ENCODE data around the gene SYNDIG1. TPM values are rescaled to one million over a fixed set of nuclear protein-coding genes. Genes with fewer than 3 reads are reported as not detected.

The SYNDIG1 gene
- total RNA-seq, 1 donor: not detected

DNA sequence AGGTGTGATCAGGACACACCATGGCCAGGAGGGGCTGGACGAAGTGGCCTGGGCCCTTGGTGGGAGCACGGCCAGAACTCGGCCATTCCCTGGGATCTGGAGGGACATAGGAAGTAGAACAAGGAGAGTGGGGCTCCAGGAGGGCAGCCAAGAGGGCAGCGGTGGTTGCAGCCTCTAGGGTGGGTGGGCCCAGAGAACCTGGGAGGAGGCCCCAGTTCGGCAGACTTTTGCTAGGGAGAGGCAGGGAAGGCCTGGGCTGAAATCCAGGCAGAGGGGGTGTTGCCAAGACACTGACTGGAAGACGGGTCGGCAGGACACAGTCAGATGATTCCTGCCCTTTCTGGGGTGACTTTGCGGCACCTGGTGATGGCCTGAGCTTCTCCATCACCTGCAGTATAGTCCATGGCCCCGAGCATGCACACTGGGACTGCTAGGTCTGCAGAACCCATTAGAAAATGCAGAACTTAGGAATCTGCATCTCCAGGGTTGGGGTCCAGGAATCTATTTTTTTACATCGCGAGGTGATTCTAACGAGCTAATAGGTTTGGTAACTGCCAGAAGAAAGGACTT is 224.8 kb downstream of the SYNDIG1 start:
- no peak for DNase-seq (ENCODE audit: low read depth)
- no peak overlapping the region for H3K4me3 ChIP-seq (ENCODE audit: low read depth, low read length)
- TF ChIP-seq CTCF (IDR thresholded peaks at IDR 0.05; ENCODE audit: insufficient read depth, low read depth, low read length): no peak

DNA sequence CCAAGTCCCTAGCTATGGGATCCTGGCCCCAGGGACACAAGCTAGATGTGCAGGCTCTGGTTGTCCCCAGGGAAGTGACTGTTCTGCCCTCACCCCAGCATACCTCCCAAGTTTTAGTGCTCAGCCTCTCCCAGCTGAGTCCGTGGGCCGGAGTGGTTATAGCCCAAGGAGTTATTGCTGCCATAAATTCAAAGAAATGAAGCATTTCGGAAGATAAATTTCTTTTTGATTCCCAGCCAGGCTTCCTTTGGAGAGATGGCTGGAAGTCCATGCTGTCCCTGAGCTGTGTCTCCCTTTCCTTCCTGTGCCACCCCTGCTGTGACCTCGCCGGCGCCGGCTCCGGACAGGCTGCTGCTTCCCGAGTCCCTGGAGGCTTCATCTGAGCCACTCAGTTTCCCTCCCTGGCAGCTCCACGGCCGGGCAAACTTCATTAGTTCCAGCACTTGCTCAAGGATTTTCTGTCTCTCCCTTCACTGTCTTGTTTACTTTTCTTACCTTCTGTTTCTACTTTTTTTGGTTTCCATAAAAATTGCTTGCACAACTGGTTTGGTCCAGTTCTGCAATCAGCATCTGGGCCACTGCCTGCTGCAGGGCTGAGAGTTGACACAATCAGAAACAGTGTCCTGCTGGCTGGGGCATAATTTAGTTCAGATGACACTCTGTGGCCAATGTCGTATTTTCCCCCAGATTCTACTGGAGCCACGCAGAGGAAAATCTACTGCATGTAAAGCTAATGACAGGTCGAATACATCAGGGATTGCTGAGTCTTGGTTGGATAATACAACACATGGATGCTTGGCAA is 225.5 kb downstream of the SYNDIG1 start:
- DNase-seq (ENCODE audit: low read depth): no peak
- TF ChIP-seq CTCF (IDR thresholded peaks at IDR 0.05; ENCODE audit: insufficient read depth, low read depth, low read length): no peak
- H3K4me3 ChIP-seq (ENCODE audit: low read depth, low read length): no peak overlapping the region

GRCh38 chr20:24695529-24696225 is 226.2 kb downstream of the SYNDIG1 start:
- TF ChIP-seq CTCF (IDR thresholded peaks at IDR 0.05; ENCODE audit: insufficient read depth, low read depth, low read length): no peak
- no peak overlapping the region for H3K4me3 ChIP-seq (ENCODE audit: low read depth, low read length)
- no peak for DNase-seq (ENCODE audit: low read depth)

- TF ChIP-seq CTCF (IDR thresholded peaks at IDR 0.05; ENCODE audit: insufficient read depth, low read depth, low read length): no peak
- DNase-seq (ENCODE audit: low read depth): no peak
- no peak overlapping the region for H3K4me3 ChIP-seq (ENCODE audit: low read depth, low read length)
Measured at GRCh38 chr20:24696396-24696795, 227.0 kb downstream of the SYNDIG1 start.

- DNase-seq (ENCODE audit: low read depth): no peak
- no peak overlapping the region for H3K4me3 ChIP-seq (ENCODE audit: low read depth, low read length)
- no peak for TF ChIP-seq CTCF (IDR thresholded peaks at IDR 0.05; ENCODE audit: insufficient read depth, low read depth, low read length)
Measured at GRCh38 chr20:24697411-24697810, 228.0 kb downstream of the SYNDIG1 start.

- TF ChIP-seq CTCF (IDR thresholded peaks at IDR 0.05; ENCODE audit: insufficient read depth, low read depth, low read length): no peak
- DNase-seq (ENCODE audit: low read depth): no peak
- no peak overlapping the region for H3K4me3 ChIP-seq (ENCODE audit: low read depth, low read length)
Measured at GRCh38 chr20:24698189-24698588, 228.8 kb downstream of the SYNDIG1 start.

Measured in fibroblast of villous mesenchyme (primary cell).